Mesenchymal stem cell (in vitro differentiated cells and primary cell): ENCODE measurements around the gene C11orf98.

Experiments
- DNase-seq: peaks from one replicate; pipeline ENCODE4 v3.0.0-alpha.2; 2013
- H2AFZ ChIP-seq: one replicate; pipeline ENCODE4 v1.6.1; 2013; ENCODE audit warnings: low read depth, mild to moderate bottlenecking, control low read depth, inconsistent platforms, low read length, moderate library complexity
- H2AK5ac ChIP-seq: 2 replicates; pipeline ENCODE4 v1.6.1; 2013; ENCODE audit warnings: low read length, moderate library complexity, mild to moderate bottlenecking, inconsistent platforms; ENCODE audit not compliant: severe bottlenecking
- H2BK120ac ChIP-seq: one replicate; pipeline ENCODE4 v1.6.1; 2013; ENCODE audit warnings: low read depth, mild to moderate bottlenecking, inconsistent platforms, low read length, moderate library complexity
- H2BK12ac ChIP-seq, 2 experiments: one replicate each; pipeline ENCODE4 v1.6.1; 2013; ENCODE audit warnings: inconsistent platforms in 2 of 2, low read length in 2 of 2, mild to moderate bottlenecking in 2 of 2, moderate library complexity in 2 of 2, control low read depth in 1 of 2
- H2BK15ac ChIP-seq: one replicate; pipeline ENCODE4 v1.6.1; 2013; ENCODE audit warnings: mild to moderate bottlenecking, low read depth, inconsistent platforms; ENCODE audit not compliant: poor library complexity, severe bottlenecking
- H2BK5ac ChIP-seq: 2 replicates; pipeline ENCODE4 v1.6.1; 2013; ENCODE audit warnings: low read depth, mild to moderate bottlenecking, low read length, control low read depth, inconsistent platforms; ENCODE audit not compliant: poor library complexity, severe bottlenecking
- H3K14ac ChIP-seq, 2 experiments: one replicate each; pipeline ENCODE4 v1.6.1; 2013; ENCODE audit warnings: inconsistent platforms in 2 of 2, low read length in 2 of 2, control low read depth in 1 of 2, mild to moderate bottlenecking in 1 of 2, moderate library complexity in 1 of 2
- H3K18ac ChIP-seq, 2 experiments: one replicate each; pipeline ENCODE4 v1.6.1; 2013; ENCODE audit warnings: inconsistent platforms in 2 of 2, low read length in 2 of 2, control low read depth in 1 of 2, low read depth in 1 of 2, mild to moderate bottlenecking in 1 of 2
- H3K23ac ChIP-seq, 2 experiments: one replicate each; pipeline ENCODE4 v1.6.1; 2013; ENCODE audit warnings: inconsistent platforms in 2 of 2, low read length in 2 of 2, mild to moderate bottlenecking in 2 of 2, moderate library complexity in 2 of 2, control low read depth in 1 of 2
- H3K27ac ChIP-seq: 2 replicates; pipeline ENCODE4 v1.5.1; 2013; ENCODE audit warnings: mild to moderate bottlenecking, moderate library complexity, low read length, control low read depth, inconsistent platforms; ENCODE audit not compliant: poor library complexity, severe bottlenecking
- H3K27me3 ChIP-seq, 2 experiments: 2 replicates each; pipeline versions ENCODE4 v1.6.1 to v1.7.0; 2013; ENCODE audit warnings: low read length in 2 of 2, mild to moderate bottlenecking in 2 of 2, moderate library complexity in 2 of 2, control low read depth in 1 of 2, inconsistent platforms in 1 of 2; ENCODE audit not compliant: control insufficient read depth in 1 of 2, insufficient read depth in 1 of 2
- H3K36me3 ChIP-seq, 2 experiments: 2 replicates each; pipeline versions ENCODE4 v1.6.1 to v1.7.0; 2013; ENCODE audit warnings: low read length in 2 of 2, control low read depth in 1 of 2, inconsistent platforms in 1 of 2, low read depth in 1 of 2, mild to moderate bottlenecking in 1 of 2; ENCODE audit not compliant: insufficient read depth in 2 of 2, control insufficient read depth in 1 of 2
- H3K4ac ChIP-seq, 2 experiments: one replicate each; pipeline ENCODE4 v1.6.1; 2013; ENCODE audit warnings: inconsistent platforms in 2 of 2, low read length in 2 of 2, mild to moderate bottlenecking in 2 of 2, moderate library complexity in 2 of 2, control low read depth in 1 of 2, low read depth in 1 of 2
- H3K4me1 ChIP-seq: 2 replicates; pipeline ENCODE4 v1.6.1; 2013; ENCODE audit warnings: low read depth, low read length, control low read depth; ENCODE audit not compliant: control insufficient read depth, insufficient read depth
- H3K4me2 ChIP-seq: 2 replicates; pipeline ENCODE4 v1.6.1; 2013; ENCODE audit warnings: low read length, mild to moderate bottlenecking, inconsistent platforms; ENCODE audit not compliant: poor library complexity, severe bottlenecking
- H3K4me3 ChIP-seq, 2 experiments: 2 replicates each; pipeline versions ENCODE4 v1.5.1 to v1.7.0; 2013; ENCODE audit warnings: low read length in 2 of 2, mild to moderate bottlenecking in 2 of 2, control low read depth in 1 of 2, low read depth in 1 of 2; ENCODE audit not compliant: insufficient read depth in 1 of 2
- H3K79me1 ChIP-seq: replicated peaks from 2 replicates; pipeline ENCODE4 v1.6.1; 2013; ENCODE audit warnings: mild to moderate bottlenecking, control low read depth, low read length, inconsistent platforms; ENCODE audit not compliant: poor library complexity, severe bottlenecking
- H3K9ac ChIP-seq: 2 replicates; pipeline ENCODE4 v1.7.0; 2013; ENCODE audit warnings: mild to moderate bottlenecking, low read length, moderate library complexity
- H3K9me3 ChIP-seq: 2 replicates; pipeline ENCODE4 v1.7.0; 2013; ENCODE audit warnings: mild to moderate bottlenecking, low read length; ENCODE audit not compliant: control insufficient read depth
- H4K8ac ChIP-seq: one replicate; pipeline ENCODE4 v1.6.1; 2013; ENCODE audit warnings: inconsistent platforms, mild to moderate bottlenecking, low read length, moderate library complexity
- H4K91ac ChIP-seq: one replicate; pipeline ENCODE4 v1.6.1; 2013; ENCODE audit warnings: mild to moderate bottlenecking, low read length, inconsistent platforms
- WGBS: methylation state at CpG from one replicate; pipeline ENCODE4 v1.1.7; 2013; ENCODE audit warnings: mixed read lengths; 5-methylcytosine and 5-hydroxymethylcytosine counted together

C11orf98 gene

GRCh38 chr11:62710001-62710345 is 45.0 kb upstream of the C11orf98 start:
- Histone ChIP-seq H3K79me1 (peaks cover 11% of the 10 kb centered on the region), H3K23ac (peak overlapping the region in 1 of 2 experiments; percentile 11), H2AK5ac (peak overlapping the region; percentile 97), H2BK15ac (no peak overlapping the region), H3K4me3 (peak overlapping the region; percentile 43 to 78), H3K18ac (peak overlapping the region; percentile 71 to 91), H2AFZ (peak overlapping the region; percentile 33), H3K4ac (peak overlapping the region; percentile 69 to 93), H2BK120ac (peak overlapping the region; percentile 6), H2BK5ac (peak overlapping the region; percentile 15), H3K9me3 (no peaks in the 10 kb centered on the region), H3K27me3 (no peaks in the 10 kb centered on the region), H3K27ac (peak overlapping the region; percentile 97), H3K4me1 (peaks cover 42% of the 10 kb centered on the region), H3K4me2 (peak overlapping the region; percentile 74), H4K91ac (peak overlapping the region; percentile 70), H4K8ac (peak overlapping the region; percentile 79), H3K36me3 (peaks cover 51 to 55% of the 10 kb centered on the region in 2 experiments), H3K14ac (no peak overlapping the region), H2BK12ac (no peak overlapping the region), H3K9ac (peak overlapping the region; percentile 98)
- peak; percentile 65 for DNase-seq
- WGBS, result 91% methylated on average over 7 of the region's 7 CpGs

DNA sequence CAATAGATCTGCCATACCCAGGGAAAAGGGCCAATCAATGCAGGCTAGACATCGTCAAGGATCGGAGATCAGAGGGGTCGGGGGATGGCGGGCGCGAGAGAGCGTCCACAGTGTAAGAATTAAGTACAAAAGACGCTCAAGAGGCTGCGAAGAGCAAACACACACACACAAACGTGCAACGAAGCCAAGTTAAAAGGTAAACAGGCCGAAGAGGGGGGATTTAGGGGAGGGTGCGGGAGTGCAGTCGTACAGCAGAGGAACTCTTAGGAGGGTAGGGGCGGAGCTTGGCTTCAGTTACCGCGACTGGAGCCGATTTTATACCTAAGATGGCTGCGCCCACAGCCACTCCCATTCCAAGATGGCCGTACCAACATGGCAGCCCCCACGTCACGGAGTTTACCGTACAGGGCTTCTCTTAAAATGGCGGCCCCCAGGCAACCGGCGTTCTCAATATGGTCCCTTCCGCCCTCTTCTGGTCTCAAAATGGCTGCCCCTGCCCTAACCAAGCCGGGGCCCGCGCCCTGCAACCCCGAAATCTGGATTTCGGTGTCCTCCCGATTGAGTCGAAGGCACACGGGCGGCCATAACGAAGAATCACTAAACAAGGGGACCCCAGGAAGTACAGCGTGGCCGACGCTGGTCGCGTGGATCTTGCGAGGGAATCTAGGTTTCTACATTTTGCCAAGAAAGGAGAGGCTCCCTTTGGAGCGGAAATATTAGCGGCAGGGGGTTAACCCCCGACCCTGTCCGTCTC is 44.4 kb upstream of the C11orf98 start:
- Histone ChIP-seq H3K14ac (peak overlapping the region in 1 of 2 experiments; percentile 88), H3K4ac (peak overlapping the region; percentile 69 to 93), H2AFZ (peak overlapping the region; percentile 33), H3K79me1 (peaks cover 14% of the 10 kb centered on the region), H4K91ac (peak overlapping the region; percentile 70), H2BK12ac (no peak overlapping the region), H3K4me1 (peaks cover 39% of the 10 kb centered on the region), H2BK5ac (peak overlapping the region; percentile 90), H2BK15ac (no peak overlapping the region), H4K8ac (peak overlapping the region; percentile 79), H2AK5ac (peak overlapping the region; percentile 97), H3K9me3 (no peaks in the 10 kb centered on the region), H3K4me3 (peak overlapping the region; percentile 43 to 78), H3K18ac (peak overlapping the region; percentile 71 to 91), H3K27me3 (no peaks in the 10 kb centered on the region), H3K9ac (peak overlapping the region; percentile 98), H3K4me2 (peak overlapping the region; percentile 74), H2BK120ac (peak overlapping the region; percentile 6), H3K36me3 (peaks cover 47 to 50% of the 10 kb centered on the region in 2 experiments), H3K23ac (peak overlapping the region in 1 of 2 experiments; percentile 51), H3K27ac (peak overlapping the region; percentile 97)
- DNase-seq, result peak; percentile 97
- WGBS, result 13% methylated on average over 43 of the region's 47 CpGs

GRCh38 chr11:62708793-62709192 is 43.8 kb upstream of the C11orf98 start:
- H3K27me3 ChIP-seq, result no peaks in the 10 kb centered on the region
- no peak overlapping the region for H2BK120ac ChIP-seq
- H4K8ac ChIP-seq, result peak overlapping the region; percentile 30

GRCh38 chr11:62708392-62708791 is 43.4 kb upstream of the C11orf98 start:
- Histone ChIP-seq H4K91ac (no peak overlapping the region), H3K18ac (no peak overlapping the region), H4K8ac (no peak overlapping the region), H2BK5ac (no peak overlapping the region), H3K14ac (no peak overlapping the region), H3K4me2 (peak overlapping the region; percentile 52), H2AFZ (no peak overlapping the region), H2BK15ac (no peak overlapping the region), H3K36me3 (peaks cover 38 to 42% of the 10 kb centered on the region in 2 experiments), H3K4me1 (peaks cover 36% of the 10 kb centered on the region), H2BK120ac (no peak overlapping the region), H3K27ac (no peak overlapping the region), H3K23ac (no peak overlapping the region), H3K9ac (peak overlapping the region; percentile 98), H3K4me3 (peak overlapping the region in 1 of 2 experiments; percentile 78), H2BK12ac (no peak overlapping the region), H3K27me3 (no peaks in the 10 kb centered on the region), H2AK5ac (peak overlapping the region; percentile 33), H3K79me1 (peaks cover 15% of the 10 kb centered on the region), H3K9me3 (no peaks in the 10 kb centered on the region), H3K4ac (peak overlapping the region in 1 of 2 experiments; percentile 22)
- DNase-seq, result no peak
- WGBS, result 88% methylated on average over 5 of the region's 5 CpGs

More at GRCh38 chr11:62708793-62709192, 43.8 kb upstream of the C11orf98 start:
- H2BK5ac ChIP-seq, result peak overlapping the region; percentile 3
- peak overlapping the region; percentile 98 for H3K9ac ChIP-seq
- peak overlapping the region; percentile 32 to 38 for H3K4ac ChIP-seq
- H2BK15ac ChIP-seq, result no peak overlapping the region
- no peaks in the 10 kb centered on the region for H3K9me3 ChIP-seq
- H3K36me3 ChIP-seq, result peaks cover 42 to 46% of the 10 kb centered on the region in 2 experiments
- no peak overlapping the region for H2AFZ ChIP-seq
- peaks cover 37% of the 10 kb centered on the region for H3K4me1 ChIP-seq
- H3K23ac ChIP-seq, result no peak overlapping the region
- H3K4me2 ChIP-seq, result peak overlapping the region; percentile 52
- H3K18ac ChIP-seq, result peak overlapping the region in 1 of 2 experiments; percentile 86
- peak overlapping the region; percentile 58 for H2AK5ac ChIP-seq
- no peak for DNase-seq
- peak overlapping the region in 1 of 2 experiments; percentile 17 for H2BK12ac ChIP-seq
- 43% methylated on average over 7 of the region's 7 CpGs for WGBS
- H3K4me3 ChIP-seq, result peak overlapping the region in 1 of 2 experiments; percentile 78
- peak overlapping the region; percentile 97 for H3K27ac ChIP-seq
- peaks cover 14% of the 10 kb centered on the region for H3K79me1 ChIP-seq
- H4K91ac ChIP-seq, result no peak overlapping the region
- peak overlapping the region in 1 of 2 experiments; percentile 13 for H3K14ac ChIP-seq
